HL-60 (cell line): ENCODE data around the gene MAP4.
"Not testable (repeated sequence)": the region's sequence is repeated elsewhere in the genome, so short reads cannot be mapped to it uniquely, and the experiment has no call there.

Experiments
- DNase-seq, 2 experiments: peaks; one replicate each; pipeline ENCODE4 v3.0.0-alpha.2; 2010 to 2020; ENCODE audit warnings: low read depth in 1 of 2, low spot score in 1 of 2
- H3K27ac ChIP-seq: fragments of 250-450 bp; sonication (Bioruptor Pico); replicated peaks from 2 replicates; pipeline ENCODE4 v1.5.1; 2020; ENCODE audit warnings: mild to moderate bottlenecking, moderate library complexity
- H3K27me3 ChIP-seq: fragments of 250-450 bp; sonication (Bioruptor Pico); 2 replicates; pipeline ENCODE4 v1.5.1; 2021; ENCODE audit warnings: mild to moderate bottlenecking, moderate library complexity; ENCODE audit not compliant: insufficient read depth, poor library complexity, severe bottlenecking
- H3K4me3 ChIP-seq: replicated peaks from 2 replicates; pipeline ENCODE4 v1.5.1; 2011; ENCODE audit warnings: mild to moderate bottlenecking, control low read depth, low read length; ENCODE audit not compliant: insufficient read depth
- CTCF ChIP-seq: IDR thresholded peaks from one replicate; pipeline ENCODE4 v1.5.1; 2011; ENCODE audit warnings: low read length, control low read depth, inconsistent platforms; ENCODE audit not compliant: insufficient read depth
- GABPA ChIP-seq: IDR thresholded peaks from 2 replicates; pipeline ENCODE4 v1.6.1; 2012; ENCODE audit warnings: low read depth
- POLR2AphosphoS5 ChIP-seq: IDR thresholded peaks from 2 replicates; pipeline ENCODE4 v1.6.1; 2012; ENCODE audit warnings: low read depth
- SPI1 ChIP-seq: IDR thresholded peaks from 2 replicates; pipeline ENCODE4 v1.6.1; 2012; ENCODE audit warnings: low read depth, mild to moderate bottlenecking, borderline replicate concordance
- TF ChIP-seq, protein P1 (sequence below): IDR thresholded peaks from 2 replicates; pipeline ENCODE4 v1.6.1; 2012; ENCODE audit warnings: low read depth; ENCODE audit not compliant: insufficient replicate concordance

MAP4 gene

DNA sequence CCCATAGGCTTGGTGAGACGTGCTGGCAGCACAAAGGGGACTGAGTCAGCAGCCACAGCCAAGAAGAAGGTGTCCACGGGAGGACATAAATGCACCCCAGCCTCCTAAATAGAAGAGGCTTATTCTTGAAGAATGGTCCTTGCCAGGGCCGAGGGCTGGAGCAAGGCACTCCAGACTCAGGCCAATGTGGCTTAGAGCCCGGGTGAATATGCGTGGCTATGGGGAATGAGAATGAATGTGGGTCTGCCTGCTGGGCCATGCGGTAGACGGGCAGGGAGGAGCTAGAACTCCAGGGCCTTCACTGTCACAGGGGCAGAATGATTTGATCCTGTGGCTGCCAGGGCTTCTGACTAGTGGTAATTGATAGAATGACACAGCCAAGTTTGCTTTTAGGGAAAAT lies 179.2 kb downstream of the MAP4 start:
- TF ChIP-seq, protein P1, sequence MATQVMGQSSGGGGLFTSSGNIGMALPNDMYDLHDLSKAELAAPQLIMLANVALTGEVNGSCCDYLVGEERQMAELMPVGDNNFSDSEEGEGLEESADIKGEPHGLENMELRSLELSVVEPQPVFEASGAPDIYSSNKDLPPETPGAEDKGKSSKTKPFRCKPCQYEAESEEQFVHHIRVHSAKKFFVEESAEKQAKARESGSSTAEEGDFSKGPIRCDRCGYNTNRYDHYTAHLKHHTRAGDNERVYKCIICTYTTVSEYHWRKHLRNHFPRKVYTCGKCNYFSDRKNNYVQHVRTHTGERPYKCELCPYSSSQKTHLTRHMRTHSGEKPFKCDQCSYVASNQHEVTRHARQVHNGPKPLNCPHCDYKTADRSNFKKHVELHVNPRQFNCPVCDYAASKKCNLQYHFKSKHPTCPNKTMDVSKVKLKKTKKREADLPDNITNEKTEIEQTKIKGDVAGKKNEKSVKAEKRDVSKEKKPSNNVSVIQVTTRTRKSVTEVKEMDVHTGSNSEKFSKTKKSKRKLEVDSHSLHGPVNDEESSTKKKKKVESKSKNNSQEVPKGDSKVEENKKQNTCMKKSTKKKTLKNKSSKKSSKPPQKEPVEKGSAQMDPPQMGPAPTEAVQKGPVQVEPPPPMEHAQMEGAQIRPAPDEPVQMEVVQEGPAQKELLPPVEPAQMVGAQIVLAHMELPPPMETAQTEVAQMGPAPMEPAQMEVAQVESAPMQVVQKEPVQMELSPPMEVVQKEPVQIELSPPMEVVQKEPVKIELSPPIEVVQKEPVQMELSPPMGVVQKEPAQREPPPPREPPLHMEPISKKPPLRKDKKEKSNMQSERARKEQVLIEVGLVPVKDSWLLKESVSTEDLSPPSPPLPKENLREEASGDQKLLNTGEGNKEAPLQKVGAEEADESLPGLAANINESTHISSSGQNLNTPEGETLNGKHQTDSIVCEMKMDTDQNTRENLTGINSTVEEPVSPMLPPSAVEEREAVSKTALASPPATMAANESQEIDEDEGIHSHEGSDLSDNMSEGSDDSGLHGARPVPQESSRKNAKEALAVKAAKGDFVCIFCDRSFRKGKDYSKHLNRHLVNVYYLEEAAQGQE: no peak
- TF ChIP-seq GABPA (no peak), POLR2AphosphoS5 (peak; percentile 7)
- DNase-seq: no peak
- no peak overlapping the region for H3K27ac ChIP-seq
- H3K4me3 ChIP-seq: no peak overlapping the region
- H3K27me3 ChIP-seq: no peaks in the 10 kb centered on the region

DNA sequence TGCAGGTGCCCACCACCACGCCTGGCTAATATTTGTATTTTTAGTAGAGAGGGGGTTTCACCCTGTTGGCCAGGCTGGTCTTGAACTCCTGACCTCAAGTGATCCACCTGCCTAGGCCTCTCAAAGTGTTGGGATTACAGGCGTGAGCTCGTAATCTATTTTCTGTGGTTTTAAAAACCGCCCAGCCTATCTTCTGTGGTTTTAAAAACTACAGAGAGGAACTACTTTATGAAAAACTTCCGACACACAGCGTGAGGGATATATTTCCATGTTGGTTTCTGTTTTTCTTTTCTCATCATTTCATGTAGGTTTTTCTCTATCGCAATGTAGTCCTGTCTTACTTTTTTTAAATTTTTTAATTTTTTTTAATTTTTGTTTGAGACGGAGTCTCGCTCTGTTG lies 186.7 kb downstream of the MAP4 start:
- H3K27ac ChIP-seq, H3K4me3 ChIP-seq, H3K27me3 ChIP-seq: not testable (repeated sequence)
- peak; percentile 61; the same call in 1 of the 2 replicates for TF ChIP-seq SPI1
- DNase-seq: peak in 1 of 2 experiments; percentile 59

- H3K27me3 ChIP-seq: no peaks in the 10 kb centered on the region
- peak overlapping the region; percentile 90 for H3K27ac ChIP-seq
- DNase-seq: no peak
- TF ChIP-seq SPI1 (no peak), POLR2AphosphoS5 (no peak), GABPA (no peak), CTCF (no peak)
- TF ChIP-seq, protein P1: no peak
- peak overlapping the region; percentile 94 for H3K4me3 ChIP-seq
Observed at GRCh38 chr3:47825590-47825989, 190.6 kb downstream of the MAP4 start.

- Histone ChIP-seq H3K4me3 (peak overlapping the region; percentile 94), H3K27me3 (no peaks in the 10 kb centered on the region), H3K27ac (peak overlapping the region; percentile 90)
- peak; percentile 66 to 70 for DNase-seq
- TF ChIP-seq CTCF (peak; percentile 73), POLR2AphosphoS5 (peak; percentile 81), GABPA (no peak), SPI1 (no peak)
- TF ChIP-seq, protein P1: peak; percentile 76
Observed at GRCh38 chr3:47824541-47825473, 191.4 kb downstream of the MAP4 start.
